NCI-H1092 (cell line): Measurements from ENCODE around the gene INAVA.

Experiments
- DNase-seq: peaks from one replicate; lab custom pipeline; 2025; lab: John Stamatoyannopoulos, UW

Gene INAVA, protein sequence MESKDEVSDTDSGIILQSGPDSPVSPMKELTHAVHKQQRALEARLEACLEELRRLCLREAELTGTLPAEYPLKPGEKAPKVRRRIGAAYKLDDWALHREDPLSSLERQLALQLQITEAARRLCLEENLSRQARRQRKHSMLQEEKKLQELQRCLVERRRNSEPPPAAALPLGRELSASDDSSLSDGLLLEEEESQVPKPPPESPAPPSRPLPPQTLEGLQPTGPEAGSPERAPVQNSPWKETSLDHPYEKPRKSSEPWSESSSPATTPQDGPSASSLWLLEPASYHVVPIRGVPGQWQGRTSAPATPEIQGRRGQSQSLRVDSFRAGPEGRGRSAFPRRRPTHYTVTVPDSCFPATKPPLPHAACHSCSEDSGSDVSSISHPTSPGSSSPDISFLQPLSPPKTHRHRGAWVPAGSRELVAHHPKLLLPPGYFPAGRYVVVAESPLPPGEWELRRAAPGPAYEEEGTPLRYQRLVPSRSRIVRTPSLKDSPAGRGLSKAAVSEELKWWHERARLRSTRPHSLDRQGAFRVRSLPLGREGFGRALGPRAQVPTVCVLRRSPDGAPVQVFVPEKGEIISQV

DNA sequence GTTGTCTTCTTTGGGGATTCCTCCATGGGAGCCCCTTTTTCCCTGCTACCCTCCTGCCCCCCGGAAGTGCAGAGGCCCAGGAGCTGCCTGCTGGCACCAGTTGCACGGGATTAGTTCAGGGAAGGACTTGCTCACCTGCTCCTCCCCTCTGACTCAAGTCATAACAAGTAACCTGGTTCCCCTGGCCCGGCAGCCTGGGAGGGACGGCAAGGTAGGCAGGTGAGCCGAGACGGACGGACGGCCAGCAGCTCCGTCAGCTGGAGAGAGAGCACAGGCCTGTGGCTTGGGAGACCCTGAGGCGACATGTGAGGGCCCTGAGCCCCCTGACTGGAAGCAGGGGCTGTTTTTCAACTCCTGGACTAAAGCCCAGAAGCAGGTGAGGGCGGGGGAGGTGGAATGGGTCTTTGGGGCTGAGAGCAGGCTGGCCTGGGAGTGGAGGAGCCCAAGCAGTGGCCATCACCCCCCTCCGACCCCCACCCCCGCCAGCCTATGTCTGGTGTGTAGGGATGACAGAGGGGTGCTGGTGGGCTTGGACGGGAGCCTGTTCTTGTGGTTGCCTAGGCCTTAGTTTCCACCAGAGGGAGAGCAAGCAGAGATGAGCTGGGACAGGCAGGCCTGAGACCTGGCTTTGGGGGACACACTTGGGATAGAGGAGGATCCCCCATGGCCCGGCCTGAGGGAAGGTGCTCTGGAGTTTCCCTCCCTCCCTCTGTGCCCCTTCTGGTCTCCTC lies at the start of gene INAVA:
TSS of gene INAVA (plus strand) at position 189 of the 731 bp plus-strand sequence. CDS start 3,501 bp downstream, outside the sequence.
- DNase-seq, result no peak

DNA sequence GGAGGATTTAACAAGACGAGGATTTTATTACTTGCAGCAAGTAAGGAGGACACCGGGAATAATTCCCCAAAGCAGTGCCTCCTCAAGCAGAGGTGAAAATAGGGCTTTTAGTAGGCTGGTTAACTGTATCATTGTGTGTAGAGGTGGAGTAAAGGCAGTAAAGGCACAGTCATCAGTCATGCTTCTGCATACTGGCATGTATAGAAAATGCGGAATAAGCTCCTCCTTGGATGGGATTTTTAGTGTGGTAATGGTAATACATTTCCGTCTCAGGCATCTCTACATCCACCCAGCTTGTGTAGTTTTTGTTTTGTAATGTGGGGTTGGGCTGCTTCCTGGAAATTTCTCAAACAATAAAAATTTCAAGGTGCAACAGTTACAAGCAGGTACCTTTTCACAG lies 49.3 kb upstream of the INAVA start:
- no peak for DNase-seq

DNA sequence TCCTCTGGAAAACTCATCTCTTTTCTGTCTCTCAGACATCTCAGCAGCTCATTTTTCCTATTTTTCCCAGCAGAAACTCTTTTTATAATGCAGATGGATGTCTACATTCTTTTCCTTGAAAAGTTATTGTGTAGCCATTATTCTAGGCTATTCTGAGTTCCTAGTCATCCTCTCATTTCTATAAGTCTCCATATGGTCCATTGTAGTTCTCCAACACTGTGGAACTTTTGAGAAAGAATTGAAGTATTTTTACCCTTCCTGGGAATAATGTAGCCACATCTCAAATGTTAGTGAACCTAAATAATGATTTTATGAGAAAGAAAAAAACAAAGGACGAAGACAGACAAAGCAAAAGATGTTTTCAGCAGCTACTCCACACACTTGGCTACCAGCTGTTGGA lies 48.3 kb upstream of the INAVA start:
- no peak for DNase-seq

DNA sequence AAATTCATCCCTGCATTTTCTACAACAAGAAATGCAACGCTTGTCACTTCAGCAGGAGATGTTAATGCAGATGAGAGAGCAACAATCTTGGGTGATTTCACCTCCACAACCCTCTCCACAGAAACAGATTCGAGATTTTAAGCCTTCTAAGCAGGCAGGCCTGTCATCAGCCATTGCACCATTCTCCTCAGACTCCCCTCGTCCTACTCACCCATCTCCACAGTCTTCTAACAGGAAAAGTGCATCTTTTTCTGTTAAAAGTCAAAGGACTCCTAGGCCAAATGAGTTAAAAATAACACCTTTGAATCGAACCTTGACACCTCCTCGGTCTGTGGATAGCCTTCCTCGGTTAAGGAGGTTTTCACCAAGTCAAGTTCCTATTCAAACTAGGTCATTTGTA lies 45.3 kb upstream of the INAVA start:
- DNase-seq, result no peak

DNA sequence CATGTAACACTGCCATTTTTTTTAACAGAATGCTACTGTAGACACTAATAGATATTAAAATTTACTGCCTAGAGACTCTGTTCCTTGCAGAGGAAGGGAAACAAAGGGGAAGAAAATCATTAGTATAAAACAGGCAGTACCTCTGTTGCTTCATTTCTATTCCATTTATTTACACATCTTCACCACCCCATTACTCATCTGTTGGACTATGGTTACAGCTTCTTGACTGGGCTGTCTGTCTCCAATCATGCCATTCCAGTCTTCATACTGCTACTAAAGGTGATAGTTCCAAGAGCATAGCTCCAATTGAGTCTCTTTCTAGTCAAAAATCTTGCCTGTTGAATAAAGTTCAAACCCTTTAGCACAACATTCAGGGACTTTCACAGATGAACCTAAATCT lies 44.1 kb upstream of the INAVA start:
- DNase-seq, result no peak

DNA sequence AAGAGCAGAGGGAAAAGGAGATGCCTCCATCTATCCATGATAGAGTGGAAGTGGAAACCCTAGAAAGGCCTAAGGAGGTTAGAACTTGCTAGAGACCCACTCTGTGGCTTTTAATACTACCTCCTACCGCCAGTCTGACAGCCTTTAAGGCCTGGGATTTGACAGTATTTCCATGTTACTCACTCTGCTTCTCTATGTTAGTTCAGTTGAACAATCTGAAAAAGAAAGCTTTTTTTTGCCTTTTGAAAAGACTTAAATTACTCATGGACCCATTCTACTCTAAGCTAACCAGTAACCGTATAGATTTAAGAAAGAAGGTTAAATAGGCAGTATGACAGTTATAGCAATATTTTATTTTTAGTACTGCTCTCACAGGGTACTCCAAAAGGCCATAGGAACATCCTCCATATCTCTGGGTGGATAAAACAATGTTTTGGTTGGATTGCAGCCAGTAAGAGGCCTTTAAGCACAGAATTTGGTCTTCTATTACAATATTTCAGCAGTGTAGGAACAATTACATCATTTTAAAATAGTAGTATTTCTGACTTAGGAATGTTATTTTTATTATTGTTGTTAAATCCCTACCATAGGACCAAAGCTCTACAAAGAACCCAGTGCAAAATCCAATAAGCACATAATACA lies 37.9 kb upstream of the INAVA start:
- no peak for DNase-seq

DNA sequence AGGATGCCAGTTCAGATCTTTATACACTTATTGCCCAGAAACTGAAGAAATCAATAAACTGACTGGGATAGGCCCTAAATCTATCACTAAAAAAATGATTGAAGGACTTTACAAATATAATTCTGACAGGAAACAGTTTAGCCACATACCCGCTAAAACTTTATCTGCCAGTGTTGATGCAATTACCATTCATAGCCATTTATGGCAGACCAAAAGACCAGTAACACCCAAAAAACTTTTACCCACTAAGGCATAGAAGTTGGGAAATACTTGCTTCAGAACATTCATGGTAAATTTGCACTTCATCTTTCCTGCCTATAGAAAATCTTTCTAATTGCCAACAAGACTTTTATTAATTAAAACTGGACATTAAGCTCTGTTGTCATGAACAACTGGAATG lies 36.9 kb upstream of the INAVA start:
- no peak for DNase-seq

DNA sequence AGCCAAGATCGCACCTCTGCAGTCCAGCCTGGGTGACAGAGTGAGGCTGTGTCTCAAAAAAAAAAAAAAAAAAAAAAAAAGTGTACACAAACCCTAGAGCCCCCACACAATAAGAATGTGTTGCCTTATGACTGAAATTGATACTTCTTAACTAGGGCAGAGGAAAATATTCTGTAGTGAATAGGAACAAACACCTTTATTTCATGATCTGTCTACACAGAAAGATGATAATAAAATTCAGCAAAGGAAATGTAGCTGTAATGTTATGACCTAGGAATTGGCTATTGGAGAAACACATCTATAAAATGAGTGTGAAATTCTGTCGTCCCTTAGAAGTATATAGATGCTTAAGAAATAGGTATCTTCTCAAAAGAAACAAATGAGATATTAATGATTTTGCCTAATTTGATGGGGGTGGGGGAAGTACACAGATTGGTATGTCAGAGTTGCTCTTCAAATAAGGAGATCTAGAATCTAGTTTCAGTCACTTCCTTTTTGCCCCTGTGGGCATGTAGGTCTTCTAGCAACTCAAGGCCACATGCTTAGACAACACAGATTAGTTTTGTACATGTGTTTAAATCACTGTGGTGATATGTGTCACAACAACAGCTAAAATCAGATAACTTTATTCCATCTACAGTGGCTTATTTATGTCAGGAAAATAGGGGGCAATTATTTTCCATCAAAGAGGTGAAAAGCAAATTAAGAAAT lies 32.6 kb upstream of the INAVA start:
- no peak for DNase-seq

DNA sequence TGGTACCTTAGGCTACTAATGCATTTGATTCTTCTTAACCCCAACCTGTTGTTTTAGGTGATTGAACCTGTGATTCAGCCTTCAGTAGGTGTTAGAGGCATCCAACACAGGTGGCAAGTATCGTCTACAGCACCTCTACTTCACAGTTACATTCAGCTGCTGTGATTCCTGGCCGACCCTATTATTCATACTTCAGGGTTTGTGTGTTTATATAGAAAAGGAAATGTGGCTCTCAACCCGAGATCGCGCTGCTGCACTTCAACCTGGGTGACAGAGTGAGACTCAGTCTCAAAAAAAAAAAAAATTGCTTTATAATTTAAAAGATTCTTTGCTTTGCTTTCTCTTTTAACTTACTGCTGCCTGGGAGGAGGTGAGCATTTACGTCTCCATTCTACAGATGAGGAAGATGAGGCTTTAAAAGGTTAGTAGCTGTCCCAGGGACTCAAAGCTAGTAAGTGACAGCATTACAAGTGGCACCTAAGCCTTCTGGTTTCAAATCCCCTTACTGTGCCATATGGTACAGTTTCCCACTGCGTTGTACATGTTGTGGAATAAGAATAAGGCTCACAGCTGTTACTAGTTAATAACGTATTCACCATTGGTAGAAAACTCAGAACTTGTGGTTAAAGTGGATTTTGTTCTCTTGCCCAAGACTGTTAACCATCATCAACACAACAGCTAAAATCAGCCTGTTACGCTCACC lies 31.8 kb upstream of the INAVA start:
- DNase-seq, result no peak

DNA sequence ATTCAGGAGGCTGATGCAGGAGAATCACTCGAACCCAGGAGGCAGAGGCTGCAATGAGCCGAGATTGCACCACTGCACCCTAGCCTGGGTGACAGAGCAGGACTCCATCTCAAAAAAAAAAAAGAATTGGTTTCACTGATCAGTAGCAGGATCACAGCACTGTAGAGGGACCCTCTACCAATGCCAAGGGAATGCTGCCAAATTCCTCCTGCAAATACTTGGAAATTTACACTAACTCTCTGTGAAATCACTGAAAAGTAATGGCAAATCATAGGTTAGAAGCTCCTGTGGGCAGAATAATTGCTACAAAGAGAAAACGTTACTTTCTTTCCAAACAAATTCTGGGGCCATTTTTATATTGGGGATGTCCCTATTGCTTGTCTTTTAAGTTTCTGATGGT lies 28.6 kb upstream of the INAVA start:
- DNase-seq, result no peak

DNA sequence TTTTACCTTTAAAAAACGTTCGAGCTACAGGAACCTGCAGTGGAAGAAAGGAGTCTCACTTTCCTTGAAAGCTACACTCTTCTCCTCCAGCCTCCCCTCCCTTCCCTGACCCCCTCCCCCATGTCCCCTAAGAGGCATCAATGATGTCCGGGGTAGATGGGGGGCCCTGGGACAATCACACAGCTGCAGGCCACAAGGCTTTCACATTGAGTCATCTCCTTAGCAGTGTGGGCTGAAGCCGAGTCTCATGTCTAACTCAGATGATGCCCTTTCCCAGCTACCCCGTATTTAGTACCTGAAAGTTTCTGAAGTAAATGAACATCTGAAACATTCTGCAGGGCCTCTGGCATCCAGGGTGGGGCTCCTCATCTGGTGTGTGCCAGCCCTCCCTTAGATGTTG lies 28.2 kb upstream of the INAVA start:
- no peak for DNase-seq

DNA sequence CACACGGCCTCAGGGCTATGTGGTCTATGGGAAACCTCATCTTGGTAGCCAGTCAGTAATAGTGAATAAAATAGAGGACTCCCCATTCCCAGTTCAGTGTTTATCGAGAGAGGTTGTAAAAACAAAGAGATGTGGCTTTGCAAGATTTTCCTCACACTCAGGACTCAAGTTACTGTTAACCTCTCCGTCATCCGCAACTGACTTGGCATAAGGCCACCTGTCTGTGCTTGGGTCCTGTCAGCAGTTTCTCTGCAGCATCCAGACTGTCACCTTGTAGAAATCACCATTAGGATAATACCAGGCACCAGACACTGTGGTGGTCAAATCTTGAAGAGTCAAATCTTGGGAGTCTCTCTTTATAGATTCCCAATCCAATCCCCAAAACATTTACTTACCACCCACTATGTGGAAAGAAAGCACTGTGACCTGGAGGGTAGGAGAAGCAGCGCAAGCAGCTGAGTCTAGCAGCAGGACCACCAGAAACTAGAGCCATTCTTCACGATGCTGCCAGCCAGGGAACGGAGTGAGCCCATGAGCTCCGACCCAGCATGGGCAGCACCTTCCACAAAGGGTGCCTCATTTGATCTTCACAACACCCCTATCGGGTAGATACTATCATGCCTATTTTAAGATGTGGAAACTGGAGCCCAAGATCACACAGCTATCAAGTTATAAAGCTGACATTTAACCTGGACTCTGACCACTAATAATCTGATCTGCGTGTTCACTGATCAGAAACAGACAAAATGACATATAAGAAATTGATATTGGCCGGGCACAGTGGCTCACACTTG lies 27.5 kb upstream of the INAVA start:
- no peak for DNase-seq

DNA sequence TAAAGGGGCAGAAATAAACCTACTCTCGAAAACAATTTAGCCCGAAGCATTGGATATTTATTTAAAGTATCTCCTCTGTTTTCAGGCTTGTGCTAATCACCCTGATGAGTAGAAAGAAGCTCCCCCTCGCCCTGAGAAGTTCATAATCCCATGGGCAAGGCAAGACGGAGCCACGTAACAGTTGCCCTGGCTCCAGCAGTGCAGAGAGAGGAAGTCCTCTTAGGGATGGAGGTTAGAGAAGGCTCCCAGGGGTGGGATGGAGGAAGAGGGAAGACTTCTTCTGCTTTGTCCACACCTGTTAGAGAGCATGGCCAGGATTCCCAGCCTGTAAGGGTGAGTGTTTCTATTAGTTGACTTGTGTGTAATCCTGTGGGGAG lies 25.3 kb upstream of the INAVA start:
- DNase-seq, result no peak

DNA sequence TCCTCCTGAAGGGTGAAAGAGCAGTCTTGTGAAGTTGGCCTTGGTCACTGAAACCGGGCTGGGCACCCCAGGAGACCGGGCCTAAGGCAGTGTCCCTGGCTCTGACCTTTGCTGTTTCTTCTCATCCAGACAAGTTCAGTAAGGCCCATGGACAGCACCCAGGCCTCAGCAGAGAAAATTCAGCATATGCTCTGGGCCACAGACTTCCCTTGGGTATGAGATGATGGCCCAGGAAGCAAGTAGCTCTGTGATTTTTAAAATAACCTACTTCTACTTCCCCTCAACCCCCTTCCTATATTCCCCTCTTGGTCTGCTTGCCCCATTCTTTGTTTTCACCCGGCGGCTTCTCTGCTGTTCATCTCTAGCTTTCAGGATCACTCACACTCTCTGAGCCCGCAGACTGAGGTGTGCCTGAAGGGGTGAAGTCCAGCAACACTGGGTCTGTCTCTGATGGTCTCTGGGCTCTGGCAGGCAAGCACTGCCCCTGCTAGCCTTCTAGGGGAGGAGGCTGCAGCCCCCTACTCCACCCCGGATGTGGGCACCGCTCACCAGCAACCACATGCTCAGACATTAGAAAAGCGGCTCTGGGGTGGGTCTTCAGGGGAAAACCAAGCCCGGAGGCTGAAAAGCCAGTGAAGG lies 24.8 kb upstream of the INAVA start:
- no peak for DNase-seq

DNA sequence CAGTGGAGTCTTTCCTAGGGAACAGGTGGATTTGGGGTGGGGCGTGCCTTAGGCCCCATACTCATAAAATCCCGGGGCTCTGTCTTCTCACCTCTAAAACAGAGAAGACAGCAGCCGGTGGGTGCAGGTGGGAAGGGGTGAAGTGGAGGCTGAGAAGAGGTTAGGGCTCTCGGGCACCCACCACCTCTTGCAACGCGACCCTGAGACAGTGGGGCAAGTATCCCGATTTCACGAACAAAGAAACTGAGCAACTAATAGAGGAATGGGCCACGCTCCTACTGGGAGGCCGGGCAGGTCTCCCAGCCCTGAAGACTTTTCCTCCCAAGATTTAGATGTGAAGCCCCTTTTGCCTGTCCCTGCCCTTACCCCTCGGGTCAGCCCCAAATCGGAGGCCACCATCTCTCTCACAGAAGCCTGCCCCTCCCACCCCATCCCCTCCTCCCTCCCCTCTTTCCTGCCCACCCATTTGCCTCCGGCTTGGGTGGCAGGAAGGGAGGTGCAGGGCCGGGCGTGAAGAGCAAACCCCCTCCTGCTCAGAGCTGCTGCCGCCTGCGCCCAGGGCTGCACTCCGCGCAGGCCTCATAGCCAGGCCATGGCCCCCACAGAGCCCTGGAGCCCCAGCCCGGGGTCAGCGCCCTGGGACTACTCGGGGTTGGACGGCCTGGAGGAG lies 22.1 kb upstream of the INAVA start, which contains the start of gene GPR25:
TSS of gene GPR25 (plus strand) at position 536 of the 670 bp plus-strand sequence. CDS start at position 593, 57 bp downstream.
- no peak for DNase-seq

DNA sequence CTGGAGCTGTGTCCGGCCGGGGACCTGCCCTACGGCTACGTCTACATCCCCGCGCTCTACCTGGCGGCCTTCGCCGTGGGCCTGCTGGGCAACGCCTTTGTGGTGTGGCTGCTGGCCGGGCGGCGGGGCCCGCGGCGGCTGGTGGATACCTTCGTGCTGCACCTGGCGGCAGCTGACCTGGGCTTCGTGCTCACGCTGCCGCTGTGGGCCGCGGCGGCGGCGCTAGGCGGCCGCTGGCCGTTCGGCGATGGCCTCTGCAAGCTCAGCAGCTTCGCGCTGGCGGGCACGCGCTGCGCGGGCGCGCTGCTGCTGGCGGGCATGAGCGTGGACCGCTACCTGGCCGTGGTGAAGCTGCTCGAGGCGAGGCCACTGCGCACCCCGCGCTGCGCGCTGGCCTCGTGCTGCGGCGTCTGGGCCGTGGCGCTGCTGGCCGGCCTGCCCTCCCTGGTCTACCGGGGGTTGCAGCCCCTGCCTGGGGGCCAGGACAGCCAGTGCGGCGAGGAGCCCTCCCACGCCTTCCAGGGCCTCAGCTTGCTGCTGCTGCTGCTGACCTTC lies 21.5 kb upstream of the INAVA start:
- peak; percentile 19 for DNase-seq

DNA sequence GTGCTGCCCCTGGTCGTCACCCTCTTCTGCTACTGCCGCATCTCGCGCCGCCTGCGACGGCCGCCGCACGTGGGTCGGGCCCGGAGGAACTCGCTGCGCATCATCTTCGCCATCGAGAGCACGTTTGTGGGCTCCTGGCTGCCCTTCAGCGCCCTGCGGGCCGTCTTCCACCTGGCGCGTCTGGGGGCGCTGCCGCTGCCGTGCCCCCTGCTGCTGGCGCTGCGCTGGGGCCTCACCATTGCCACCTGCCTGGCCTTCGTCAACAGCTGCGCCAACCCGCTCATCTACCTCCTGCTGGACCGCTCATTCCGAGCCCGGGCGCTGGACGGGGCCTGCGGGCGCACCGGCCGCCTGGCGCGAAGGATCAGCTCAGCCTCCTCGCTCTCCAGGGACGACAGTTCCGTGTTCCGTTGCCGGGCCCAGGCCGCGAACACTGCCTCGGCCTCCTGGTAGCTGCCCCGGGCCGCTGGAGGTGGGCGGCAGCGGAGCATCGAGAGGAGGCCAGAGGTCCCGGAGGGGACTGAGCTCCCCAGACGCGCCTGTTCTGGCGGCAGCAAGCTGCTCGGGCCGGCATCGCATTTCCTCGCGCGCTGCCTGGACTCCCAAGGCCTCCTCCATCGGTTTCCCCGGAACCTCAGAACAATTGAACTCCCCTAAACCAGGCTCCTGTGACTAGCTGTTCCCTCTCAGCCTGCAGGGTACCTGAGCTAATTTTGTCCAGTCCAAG lies 20.9 kb upstream of the INAVA start:
- no peak for DNase-seq

DNA sequence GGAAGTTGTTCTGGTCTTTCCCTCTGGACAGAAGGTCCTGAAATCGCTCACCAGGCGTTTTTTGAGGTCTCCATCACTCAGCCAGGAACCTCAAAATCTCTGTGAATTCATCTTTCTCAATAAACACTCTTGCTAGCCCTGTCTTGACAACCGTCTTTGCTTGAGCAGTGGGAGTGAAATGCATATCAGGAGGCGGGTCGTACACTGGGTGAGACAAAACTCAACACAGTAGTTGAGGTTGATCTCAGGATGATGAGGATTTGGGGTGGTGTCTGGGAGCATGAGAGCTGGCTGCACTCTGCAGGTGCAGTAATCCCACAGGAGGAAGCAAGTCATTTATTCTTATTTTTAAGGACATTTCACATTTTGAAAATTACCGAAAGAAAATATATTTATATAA lies 20.0 kb upstream of the INAVA start:
- DNase-seq, result no peak
